T-helper 1 cell (primary cell): ENCODE data around the gene ADCY5.

ENCODE experiments used
- DNase-seq, 5 donors: peaks; one replicate each; pipeline ENCODE4 v3.0.0-alpha.2; 2012 to 2020

The ADCY5 gene

DNA sequence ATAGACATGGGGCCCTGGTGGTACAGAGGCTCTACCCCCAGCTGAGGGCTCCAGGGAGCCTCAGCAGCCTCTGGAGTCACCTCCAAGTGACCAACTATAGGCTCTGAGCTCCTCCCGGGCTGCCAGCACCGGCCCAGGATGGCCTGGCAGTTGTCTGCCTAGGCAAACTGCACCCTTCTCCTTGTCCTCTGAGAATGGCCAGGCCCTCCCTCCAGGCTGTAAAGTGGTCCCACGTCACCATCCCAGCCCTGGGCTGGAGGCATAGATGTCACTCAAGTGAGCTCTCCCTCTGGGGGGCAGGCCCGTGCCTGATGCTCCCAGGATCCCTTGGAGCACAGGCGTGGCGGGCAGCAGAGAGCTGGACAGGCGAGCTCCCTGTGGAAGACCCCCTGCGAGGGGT, 127.1 kb downstream of the ADCY5 start:
- DNase-seq, result no peak

DNA sequence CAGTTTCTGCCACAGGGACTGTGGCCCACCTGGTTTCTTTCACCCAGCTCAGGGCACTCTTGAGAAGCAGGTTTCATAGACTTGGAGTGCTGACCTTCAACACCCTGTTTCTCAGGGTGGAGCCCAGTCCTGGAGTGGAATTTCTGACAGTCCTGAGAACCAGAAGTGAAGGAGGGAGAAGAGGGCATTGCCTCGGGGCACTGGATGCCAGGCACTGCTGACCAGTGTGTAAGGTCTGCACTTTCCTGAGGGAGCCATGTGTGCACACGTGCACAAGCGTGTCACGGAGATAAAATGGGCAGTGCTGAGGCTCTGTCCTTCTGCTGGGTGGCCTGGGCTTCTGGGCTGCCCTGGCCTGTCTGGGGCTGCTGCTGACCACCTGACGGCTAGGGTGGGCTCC, 128.7 kb downstream of the ADCY5 start:
- DNase-seq, result no peak

DNA sequence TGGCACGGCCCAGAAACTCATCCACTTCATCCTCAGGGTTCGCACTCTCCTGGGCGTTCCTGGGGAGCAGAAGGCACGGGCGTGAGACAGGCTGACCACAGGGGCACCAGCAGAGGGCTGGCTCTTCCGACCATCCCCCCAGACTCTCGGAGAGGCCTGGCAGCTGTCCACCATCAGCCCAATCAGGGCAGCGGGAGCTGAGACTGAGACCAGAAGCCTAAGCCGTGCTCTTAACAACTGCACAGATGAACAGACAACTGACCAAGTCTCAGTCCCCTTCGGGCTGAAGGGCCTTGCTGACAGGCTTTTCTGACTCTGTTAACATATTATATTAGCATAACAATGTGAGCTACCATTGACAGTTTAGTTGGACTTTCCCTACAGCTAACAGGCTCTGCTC, 129.1 kb downstream of the ADCY5 start:
- no peak for DNase-seq

DNA sequence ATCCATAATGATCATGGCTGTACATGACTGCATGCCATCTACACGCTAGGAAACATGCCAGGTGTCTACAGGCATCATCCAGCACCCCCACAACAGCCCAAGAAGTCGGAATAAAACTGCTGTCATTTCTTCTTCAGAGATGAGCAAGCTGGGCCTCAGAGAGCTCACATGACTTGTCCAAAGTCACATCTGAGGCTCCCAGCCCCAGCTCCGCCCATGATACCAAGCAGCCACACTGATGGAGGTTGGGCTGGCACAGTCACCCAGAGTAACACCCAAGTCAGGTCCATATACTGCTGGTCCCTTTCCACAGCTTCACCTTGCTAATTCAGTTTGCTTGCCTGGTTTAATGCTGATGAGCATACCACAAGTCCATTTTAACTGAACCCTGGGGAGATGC, 130.5 kb downstream of the ADCY5 start:
- no peak for DNase-seq

DNA sequence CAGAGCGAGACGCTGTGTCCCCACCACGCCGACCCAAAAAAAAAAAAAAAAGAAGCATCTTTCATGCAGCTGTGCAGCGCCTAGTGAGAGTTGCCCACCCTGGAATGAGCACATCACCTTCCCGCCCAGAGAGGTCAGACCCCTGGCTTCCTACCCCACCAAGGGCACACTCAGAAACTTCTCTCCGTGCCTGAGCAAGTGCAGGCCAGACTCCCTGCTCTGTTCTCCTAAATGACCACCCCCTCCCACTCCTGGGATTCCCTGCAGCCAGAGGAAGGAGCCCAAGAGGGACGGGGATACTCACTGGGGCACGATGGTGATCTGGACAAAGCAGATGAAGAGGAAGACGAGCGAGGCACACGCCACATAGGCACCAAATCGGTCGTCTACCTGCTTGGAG, 131.2 kb downstream of the ADCY5 start:
- no peak for DNase-seq

DNA sequence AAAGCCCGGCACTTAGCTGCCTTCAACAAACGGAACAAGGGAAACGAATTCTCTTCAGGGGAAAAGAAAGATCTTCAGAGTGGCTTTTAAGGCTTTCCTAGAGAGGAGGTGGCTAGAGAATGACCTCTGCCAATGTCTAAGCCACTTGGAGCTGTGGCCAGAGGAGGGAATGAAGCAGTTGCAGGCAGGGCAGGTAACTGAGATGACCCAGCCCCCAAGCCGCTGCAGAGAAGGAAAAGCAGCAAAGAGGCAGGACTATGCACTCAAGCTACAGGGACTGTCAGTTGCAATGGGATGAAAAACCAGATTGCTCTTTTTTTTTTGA, 133.7 kb downstream of the ADCY5 start:
- no peak for DNase-seq

DNA sequence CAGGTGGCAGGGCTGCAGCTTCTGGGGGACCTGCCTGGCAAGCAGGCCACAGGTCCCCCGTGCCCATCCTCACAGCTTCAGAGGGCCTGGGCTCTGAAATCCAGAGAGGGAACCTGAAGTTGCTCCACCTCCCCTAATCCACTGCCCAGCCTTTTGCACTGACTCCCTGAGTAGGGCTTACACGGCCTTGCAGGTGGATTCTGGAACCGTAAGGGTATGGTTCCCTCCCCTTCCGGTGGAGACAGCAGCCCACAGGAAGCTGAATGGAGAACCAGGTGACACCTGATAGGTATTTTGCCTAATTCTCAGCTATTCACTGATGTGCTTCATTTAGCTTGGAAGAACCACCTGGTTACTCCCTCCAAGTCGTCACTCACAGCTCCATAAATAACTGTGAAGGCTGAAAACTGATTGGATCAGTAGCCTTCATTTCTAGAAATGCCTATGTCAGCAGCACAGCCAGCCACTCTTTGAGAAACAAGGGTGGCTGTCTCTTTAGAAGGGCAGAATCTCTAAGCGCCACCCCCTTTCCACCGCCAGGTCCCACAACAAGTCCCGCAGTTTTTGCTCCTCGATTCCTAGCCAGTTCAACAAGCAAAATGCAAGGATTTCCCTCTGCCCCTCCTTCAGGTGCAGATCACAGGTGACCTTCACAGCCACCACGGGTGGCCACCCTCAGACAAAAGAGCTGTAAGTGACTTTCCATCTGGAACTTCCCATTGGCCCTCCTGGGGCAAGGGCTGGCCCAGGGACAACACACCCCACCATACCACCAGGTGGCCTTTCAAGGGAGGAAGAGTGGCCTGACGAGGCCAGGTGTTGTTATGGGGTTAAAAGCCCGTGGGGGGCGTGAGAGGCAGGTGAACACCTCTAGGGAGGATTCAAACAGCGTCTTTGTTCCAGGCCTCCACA, 134.3 kb downstream of the ADCY5 start:
- no peak for DNase-seq

DNA sequence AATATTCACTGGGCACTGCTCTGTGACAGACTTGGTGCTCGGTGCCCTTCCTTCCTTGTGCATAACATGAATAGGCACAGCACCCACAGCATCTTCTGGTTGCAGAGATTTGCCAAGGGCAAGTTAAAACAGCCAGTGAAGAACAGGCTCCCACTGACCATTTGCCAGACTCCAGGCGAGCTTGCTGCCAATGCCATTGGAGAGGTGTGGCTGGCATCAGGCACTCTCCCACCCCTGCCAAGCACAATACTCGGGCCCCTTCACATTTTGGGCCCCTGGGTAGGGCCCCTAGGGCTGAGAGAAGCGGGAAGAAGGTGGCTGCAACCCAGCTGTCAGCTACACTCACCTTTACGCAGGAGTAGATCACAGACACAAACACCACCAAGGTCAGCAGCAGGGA, 135.0 kb downstream of the ADCY5 start:
- DNase-seq, result no peak

DNA sequence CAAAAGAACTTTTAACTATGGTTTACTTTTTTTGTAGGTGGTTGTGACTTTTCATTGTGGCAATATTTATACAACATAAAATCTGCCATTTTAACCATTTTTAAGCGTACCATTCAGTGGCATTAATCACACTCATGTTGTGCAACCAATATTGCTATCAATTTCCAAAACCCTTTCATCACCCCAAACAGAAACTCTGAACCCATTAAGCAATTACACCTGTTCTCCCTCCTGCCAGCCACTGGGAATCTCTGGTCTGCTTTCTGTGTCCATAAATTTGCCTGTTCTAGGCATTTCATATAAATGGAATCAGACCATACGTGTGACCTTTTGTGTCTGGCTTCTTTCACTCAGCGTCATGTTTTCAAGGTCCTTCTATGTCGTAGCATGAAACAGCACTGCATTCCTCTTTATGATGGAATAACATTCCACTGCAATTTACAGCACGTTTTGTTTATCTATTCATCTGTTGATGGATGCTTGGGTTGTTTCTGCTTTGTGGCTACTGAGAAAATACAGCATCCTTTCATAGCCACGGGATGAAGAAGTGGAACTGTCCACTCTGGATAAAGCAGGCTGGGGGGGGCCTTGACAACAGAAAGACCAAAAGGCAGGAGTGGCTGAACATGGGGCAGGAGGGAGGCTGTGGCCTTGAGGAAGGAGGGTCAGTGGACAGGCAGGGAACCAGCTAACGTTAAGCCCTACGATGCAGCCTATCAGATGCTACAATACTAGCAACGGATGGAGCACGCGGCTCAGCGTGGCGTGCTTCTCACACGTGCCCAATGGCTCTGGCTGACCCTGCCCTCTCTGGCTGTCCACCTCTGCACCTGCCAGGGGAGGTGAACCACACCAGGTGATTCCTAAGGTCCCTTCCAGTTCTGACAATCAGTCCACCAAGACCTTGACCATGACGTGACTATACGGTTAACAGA, 136.3 kb downstream of the ADCY5 start:
- no peak for DNase-seq

DNA sequence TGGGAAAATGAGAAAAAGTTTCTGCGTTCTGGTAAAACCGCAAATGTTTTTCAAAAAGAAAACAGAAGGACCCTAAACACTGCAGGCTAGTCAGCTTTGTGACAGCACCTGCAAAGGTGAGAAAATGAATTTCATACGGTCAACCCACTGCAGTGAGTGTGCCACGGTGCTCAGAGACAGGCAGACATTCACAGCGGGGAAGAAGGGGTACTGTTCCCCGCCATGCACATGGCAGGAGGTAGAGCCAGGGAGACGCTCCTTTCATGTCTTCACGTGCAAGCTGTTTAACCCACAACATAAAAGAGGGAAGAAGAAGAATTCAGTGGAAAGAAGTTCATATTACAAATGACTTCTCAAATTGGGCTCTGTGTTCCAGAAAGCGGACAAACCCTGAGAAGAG, 137.7 kb downstream of the ADCY5 start:
- no peak for DNase-seq

DNA sequence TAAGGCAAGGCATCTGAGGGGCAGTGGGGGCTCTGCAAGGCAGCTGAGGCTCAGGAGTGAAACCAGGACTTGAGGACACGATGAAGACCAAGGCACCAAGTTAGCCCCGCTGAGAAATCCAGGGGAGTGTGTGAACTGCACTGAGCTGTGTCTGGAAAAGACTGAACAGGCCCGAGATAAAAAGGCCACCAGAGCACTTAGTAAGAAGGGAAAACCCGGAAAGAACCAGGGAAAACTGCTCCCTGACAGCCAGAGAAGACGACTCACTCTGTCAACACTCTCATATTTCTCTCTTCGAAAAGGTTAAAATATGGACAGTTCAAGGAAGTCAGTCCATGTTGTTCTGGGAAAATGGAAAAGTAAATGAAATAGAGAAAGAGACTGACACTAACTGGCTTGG, 138.1 kb downstream of the ADCY5 start:
- DNase-seq, result no peak

DNA sequence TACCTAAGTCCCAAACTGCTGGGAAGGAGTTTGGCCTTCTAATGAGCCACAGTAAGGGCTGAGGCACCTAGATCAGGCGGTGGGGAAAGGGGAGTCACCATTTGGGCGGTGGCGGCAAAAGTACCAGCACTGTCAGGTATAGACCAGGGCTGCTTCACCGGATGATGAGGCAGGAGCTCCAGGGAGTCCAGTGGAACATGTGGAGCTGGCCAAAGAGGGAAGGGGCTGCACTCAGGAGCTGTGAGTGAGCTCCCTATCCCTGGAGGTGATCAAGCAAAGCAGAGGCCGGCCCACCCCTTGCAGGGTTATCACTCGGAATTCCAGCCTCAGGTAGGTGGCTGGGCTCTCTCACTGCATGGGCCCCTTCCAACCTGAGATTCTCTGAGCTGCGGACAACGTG, 138.7 kb downstream of the ADCY5 start:
- DNase-seq, result no peak

DNA sequence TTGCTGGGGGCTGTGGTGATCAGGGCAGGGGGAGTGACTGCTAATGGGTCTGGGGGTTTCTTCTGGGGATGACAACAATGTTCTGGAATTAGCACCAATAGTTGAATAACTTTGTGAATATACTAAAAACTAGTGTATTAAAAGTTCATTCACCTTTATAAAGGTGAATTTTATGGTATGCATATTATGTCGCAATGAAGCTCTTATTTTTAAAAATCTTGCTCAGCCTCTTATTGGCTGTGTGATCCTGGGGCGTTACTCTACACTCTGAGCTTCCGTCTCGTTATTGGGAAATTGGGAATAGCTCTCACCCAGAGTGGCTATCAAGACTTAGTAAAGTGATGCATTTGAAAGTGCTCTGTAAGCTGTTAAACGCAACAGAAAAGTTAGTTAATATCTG, 141.8 kb downstream of the ADCY5 start:
- no peak for DNase-seq

DNA sequence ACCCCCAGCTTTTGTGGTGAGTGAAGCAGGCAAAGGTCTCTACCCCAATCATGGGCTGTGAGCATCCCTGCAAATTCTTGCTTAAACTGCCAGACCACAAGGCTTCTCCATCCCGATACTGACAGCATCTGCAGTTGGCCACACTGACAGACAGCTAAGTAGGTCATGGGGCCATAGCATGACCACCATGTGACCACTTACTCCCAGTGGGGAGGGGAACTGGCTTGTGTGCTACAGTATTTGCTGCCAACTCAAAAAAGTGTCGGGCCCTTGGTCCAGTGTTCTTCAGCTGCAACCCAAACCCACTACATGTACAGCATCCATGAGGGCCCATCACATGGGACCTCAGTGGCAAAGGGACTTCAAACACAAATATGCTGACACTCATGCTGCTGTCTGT, 143.7 kb downstream of the ADCY5 start:
- DNase-seq, result no peak

DNA sequence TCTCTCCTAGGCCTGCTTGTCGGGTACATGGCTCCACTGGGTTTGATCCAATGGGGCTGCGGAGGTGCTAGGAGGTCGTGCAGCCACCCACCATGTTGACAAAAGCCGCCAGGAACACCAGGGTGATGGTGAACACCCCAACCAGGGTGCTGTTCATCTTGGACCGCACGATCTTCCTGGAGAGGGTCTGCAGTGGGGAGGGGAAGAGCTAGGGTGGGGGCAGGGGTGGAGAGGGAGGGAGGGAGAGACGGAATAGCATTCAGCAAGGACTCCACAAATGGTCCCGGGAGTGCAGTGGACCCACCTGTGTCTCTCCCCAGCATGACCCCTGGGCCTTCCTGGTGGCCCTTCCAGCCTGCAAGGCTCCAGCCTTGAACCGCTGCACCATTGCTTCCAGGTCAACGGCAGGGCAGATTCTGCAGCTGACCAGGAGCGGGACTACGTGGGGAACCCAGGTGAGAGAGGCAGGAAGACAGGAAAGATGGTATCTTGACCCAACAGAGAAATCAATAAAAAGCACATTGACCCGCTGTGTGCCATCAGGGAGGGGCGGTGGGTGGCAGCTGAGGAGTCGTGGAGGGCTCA, 144.8 kb downstream of the ADCY5 start:
- no peak for DNase-seq

DNA sequence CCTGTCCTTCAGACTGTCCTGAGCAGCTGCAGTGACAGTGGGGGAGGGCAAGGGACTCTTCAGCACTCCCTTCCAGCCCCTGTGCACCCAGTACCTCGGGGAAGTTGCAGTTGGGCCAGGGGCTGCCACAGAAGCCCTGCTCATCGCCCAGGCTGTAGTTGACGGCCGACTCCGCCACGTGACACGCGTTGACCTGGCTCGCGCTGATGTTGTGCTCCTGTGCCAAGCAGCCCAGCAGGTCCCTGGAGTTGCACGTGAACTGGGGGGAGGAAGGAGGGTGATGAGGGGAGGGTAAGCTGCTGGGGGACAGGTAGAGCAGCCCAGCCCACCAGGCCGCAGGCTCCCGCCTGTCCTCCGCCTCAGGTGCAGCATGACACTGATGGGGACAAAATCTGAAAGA, 145.9 kb downstream of the ADCY5 start:
- no peak for DNase-seq

DNA sequence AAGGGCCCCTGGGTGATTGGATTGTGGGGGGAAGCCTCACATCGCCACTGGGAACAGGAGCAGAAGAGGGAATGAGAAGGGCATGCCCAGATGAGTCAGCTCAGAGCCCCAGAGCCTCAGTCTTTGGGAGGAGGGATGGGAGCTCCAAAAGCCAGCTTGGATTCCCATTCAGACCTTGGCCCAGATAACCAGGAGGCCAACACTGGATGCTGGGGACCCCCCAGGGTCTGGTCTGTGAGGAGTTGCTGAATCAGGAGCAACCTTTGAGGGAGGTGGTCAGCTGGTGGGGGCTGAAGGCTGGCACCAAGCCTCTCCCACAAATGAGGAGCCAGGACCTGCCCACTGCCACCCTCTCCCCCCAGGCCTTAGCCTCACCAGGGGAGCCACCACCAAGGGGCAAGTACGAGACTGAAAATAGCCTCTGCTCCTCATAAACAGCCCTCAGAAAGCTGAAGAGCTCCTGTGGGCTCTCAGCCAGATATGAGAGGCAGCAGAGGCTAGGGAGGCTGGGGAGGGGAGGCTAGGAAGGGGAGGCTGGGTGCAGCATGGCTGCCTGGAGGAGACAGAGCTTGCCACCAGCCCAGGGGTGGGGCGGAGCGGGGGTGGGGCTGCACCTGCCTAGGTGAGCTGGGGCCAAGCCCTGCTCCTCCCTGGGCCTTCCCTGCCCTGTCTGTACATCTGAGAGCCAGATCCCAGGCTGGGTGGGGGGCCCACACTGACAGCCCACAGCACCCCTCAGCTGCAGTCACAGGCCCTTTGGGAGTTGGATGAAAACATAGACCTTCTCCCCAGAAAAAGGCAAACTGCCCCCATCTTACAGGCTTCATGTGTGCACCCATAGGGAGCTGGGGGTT, 147.3 kb downstream of the ADCY5 start:
- no peak for DNase-seq

DNA sequence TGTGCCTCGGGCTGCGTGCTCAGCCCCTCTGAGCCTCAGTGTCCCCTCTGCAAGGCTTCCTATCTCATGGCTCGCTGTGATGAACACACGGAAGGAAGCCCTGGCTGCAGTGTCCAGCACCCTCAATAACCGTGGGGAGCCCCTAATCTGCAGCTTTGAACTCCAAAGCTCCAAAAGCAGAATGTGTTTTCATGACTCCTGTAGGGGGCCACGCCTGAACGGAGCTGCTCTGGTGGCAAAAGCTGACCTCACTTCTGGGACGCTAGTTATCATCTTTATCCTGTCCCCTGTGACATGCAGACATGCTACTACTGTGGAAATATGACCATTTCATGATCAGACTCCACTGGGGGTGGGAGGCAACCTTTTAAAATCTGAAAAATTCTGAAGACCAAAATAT, 148.3 kb downstream of the ADCY5 start:
- DNase-seq, result no peak

DNA sequence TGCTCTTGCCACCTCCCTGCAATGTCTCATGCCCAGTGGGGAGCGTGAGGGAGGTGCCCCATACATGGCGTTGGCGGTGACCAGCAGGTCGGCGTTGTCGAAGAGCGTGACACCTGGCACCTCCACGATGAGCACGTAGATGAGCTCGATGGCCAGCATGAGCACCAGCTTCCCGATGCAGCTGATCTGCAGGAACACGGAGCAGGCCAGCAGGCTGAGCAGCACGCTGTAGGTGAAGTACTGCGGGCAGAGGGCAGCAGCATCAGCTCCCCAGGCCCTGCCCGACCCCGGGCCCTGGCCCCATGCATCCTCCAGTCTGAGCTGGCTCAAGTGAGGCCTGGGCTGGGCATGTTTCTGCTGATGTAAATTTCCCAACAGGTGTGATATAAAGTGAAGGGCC, 148.8 kb downstream of the ADCY5 start:
- DNase-seq, result no peak

DNA sequence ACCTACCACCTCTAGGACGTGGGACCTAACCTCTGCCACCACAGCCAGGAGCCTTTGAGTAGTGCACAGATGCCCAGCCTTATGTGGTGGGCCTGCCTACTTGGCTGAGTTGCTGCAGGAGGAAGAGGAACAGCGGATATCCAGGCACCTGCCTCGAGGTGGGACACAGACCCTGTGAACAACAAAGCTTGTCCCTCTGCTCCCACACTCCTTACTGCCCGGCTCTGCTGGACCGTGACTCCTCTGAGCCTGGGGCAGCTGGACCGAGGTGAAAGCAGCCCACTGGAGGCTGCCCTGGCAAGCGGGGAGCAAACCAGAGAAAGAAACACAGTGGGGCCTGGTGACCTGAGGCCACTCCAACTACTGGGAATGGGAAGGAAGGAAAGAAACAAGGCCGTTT, 149.3 kb downstream of the ADCY5 start:
- no peak for DNase-seq

DNA sequence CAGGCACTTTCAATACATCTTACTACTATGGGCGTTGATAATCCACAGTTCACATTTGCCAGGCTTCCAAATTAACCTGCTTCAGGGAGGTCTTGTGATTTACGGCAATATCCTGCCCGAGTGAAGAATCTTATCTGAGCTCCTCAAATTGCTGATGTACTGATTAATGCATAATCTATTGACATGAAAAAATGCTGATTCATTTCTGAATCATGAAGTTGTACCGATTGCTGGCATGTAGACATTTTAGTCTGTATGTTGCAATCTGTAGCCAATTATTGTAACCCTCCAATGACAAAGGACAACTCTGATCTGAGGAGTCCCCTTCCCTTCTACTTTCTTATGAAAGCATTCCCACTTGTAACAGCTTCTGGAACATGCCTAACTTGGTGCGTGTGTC, 150.0 kb downstream of the ADCY5 start:
- DNase-seq, result no peak

DNA sequence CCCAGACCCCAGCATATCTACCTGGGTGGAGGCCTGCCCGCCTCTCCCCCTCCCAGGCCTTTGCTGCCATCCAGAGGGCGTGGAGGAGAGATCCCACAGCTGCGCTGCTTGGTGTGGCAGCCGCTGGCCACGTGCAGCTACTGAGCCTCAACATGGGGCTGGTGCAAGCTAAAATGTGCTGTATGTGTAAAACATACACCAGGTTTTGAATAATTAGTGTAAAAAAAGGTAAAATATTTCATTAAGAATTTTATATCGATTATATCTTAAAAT, 151.3 kb downstream of the ADCY5 start:
- DNase-seq, result no peak
